ENCODE data around the gene EYS. TPM values are rescaled to one million over a fixed set of nuclear protein-coding genes. Genes with fewer than 3 reads are reported as not detected.

EYS gene
- total RNA-seq, 1 experiment from 2014 or later = not detected

- TF ChIP-seq, protein P1, sequence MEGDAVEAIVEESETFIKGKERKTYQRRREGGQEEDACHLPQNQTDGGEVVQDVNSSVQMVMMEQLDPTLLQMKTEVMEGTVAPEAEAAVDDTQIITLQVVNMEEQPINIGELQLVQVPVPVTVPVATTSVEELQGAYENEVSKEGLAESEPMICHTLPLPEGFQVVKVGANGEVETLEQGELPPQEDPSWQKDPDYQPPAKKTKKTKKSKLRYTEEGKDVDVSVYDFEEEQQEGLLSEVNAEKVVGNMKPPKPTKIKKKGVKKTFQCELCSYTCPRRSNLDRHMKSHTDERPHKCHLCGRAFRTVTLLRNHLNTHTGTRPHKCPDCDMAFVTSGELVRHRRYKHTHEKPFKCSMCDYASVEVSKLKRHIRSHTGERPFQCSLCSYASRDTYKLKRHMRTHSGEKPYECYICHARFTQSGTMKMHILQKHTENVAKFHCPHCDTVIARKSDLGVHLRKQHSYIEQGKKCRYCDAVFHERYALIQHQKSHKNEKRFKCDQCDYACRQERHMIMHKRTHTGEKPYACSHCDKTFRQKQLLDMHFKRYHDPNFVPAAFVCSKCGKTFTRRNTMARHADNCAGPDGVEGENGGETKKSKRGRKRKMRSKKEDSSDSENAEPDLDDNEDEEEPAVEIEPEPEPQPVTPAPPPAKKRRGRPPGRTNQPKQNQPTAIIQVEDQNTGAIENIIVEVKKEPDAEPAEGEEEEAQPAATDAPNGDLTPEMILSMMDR (IDR thresholded peaks at IDR 0.05 in 2 of 3, conservative IDR thresholded peaks at IDR 0.05 in 1 of 3; ENCODE audit: borderline replicate concordance in 1 of 3, insufficient read depth in 1 of 3, low read depth in 2 of 3, low read length in 2 of 3) = no peak
- no peak for TF ChIP-seq ZFX (IDR thresholded peaks at IDR 0.05)
- TF ChIP-seq EGR1 (IDR thresholded peaks at IDR 0.05; ENCODE audit: low read depth) = no peak
- no peak for TF ChIP-seq ELF1 (IDR thresholded peaks at IDR 0.05; ENCODE audit: borderline replicate concordance, low read depth)
- TF ChIP-seq, protein P2, sequence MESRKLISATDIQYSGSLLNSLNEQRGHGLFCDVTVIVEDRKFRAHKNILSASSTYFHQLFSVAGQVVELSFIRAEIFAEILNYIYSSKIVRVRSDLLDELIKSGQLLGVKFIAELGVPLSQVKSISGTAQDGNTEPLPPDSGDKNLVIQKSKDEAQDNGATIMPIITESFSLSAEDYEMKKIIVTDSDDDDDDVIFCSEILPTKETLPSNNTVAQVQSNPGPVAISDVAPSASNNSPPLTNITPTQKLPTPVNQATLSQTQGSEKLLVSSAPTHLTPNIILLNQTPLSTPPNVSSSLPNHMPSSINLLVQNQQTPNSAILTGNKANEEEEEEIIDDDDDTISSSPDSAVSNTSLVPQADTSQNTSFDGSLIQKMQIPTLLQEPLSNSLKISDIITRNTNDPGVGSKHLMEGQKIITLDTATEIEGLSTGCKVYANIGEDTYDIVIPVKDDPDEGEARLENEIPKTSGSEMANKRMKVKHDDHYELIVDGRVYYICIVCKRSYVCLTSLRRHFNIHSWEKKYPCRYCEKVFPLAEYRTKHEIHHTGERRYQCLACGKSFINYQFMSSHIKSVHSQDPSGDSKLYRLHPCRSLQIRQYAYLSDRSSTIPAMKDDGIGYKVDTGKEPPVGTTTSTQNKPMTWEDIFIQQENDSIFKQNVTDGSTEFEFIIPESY (IDR thresholded peaks at IDR 0.05; ENCODE audit: extremely low read depth, insufficient replicate concordance, low read length) = no peak
Measured at GRCh38 chr6:64969139-64969538, 737.9 kb downstream of the EYS start (continued).

DNA sequence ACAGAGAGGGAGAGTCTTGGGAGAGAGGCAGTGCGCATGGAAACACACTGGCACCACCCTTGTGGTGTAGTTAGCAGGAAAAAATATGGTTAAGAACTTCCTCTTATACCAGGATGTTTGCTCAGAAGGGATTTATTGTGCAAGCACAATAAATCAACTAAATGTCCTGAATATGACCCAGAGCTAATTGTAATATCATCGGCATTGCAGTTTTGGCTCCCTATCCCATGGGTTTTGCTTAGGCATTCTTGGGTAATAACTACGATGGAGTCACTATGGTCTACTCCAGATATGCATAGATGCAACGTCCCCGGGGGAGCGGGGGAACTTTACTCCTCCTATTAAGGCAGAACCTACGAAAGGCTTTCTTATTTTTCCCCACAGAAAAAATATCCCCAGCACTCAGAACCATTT lies 751.6 kb downstream of the EYS start:
- no peaks in the 10 kb centered on the region for H3K79me2 ChIP-seq (ENCODE audit: insufficient read depth, low read length)
- TF ChIP-seq ZNF274 (IDR thresholded peaks at IDR 0.05; ENCODE audit: low read depth, low read length) (no peak), ZFX (IDR thresholded peaks at IDR 0.05) (no peak)
- no peaks in the 10 kb centered on the region for H4K20me1 ChIP-seq (ENCODE audit: insufficient read depth)
- H3K4me3 ChIP-seq (replicated peaks in 1 of 2; ENCODE audit: low read depth in 1 of 2, low read length in 2 of 2) = no peak overlapping the region
- no peaks in the 10 kb centered on the region for H3K9me2 ChIP-seq (ENCODE audit: insufficient read depth)
- no peak overlapping the region for H3K9ac ChIP-seq (ENCODE audit: low read length)
- H3K36me3 ChIP-seq (ENCODE audit: control insufficient read depth in 1 of 2, insufficient read depth in 2 of 2, low read length in 2 of 2) = no peaks in the 10 kb centered on the region
- ChIA-PET RAD21 (ENCODE audit: low non-redundant PET in 1 of 2, low total read pairs in 2 of 2, uncharacterized antibody in 2 of 2, unreplicated experiment in 2 of 2) (no interaction called here), POLR2A (no interaction called here), CTCF (no interaction called here)
- ATAC-seq (no peak), DNase-seq (ENCODE audit: low read depth, low spot score) (no peak)
- BruUV-seq (replicated peaks) = no TSS peak
- intact Hi-C loops (cut with micrococcal nuclease) = no loop called here
- H2AFZ ChIP-seq (ENCODE audit: low read depth, low read length, poor library complexity, severe bottlenecking) = no peak overlapping the region
- peaks cover 0 to 7% of the 10 kb centered on the region in 2 experiments; a peak in 2 of 4 replicates for H3K9me3 ChIP-seq (ENCODE audit: control insufficient read depth in 1 of 2, insufficient read depth in 1 of 2, low read depth in 1 of 2, low read length in 2 of 2)
- no peaks in the 10 kb centered on the region for H3K27me3 ChIP-seq (ENCODE audit: insufficient read depth, low read length)
- no peaks in the 10 kb centered on the region for H3K4me1 ChIP-seq (ENCODE audit: control insufficient read depth in 1 of 2, insufficient read depth in 2 of 2, low read length in 2 of 2)
- H3K27ac ChIP-seq (ENCODE audit: low read depth, low read length) = no peak overlapping the region
- H3K4me2 ChIP-seq (ENCODE audit: low read length) = no peak overlapping the region
